KBM-7 (cell line): ENCODE data around the gene RPS14.

Experiments
- DNase-seq: peaks from one replicate; pipeline ENCODE4 v3.0.0-alpha.2; 2015
- in situ Hi-C: fragments of 300-500 bp; cut with MboI; formaldehyde crosslinking; loops from 2 replicates; pipeline ENCODE4 v1.14.3; 2020; ENCODE audit warnings: low sequenced_read_pairs, low pct_unique_long_range_greater_than_20kb, mixed read lengths

RPS14 gene

GRCh38 chr5:150393096-150393645 is 56.4 kb downstream of the RPS14 start:
- DNase-seq, result no peak
- in situ Hi-C loops, result no loop called here

- in situ Hi-C loops, result no loop called here
- no peak for DNase-seq
These were observed 56.9 kb downstream of the RPS14 start for GRCh38 chr5:150392680-150393079.
